Left lung (tissue), 10 donors: ENCODE results near the gene VDAC1. TPM values are rescaled to one million over a fixed set of nuclear protein-coding genes. Genes with fewer than 3 reads are reported as not detected.

Experiments used
- ATAC-seq: fragments of 200-7000 bp; cut with Tn5 transposase; one replicate; pipeline ENCODE4 v1.9.1; 2020; ENCODE audit warnings: moderate library complexity
- DNase-seq, 4 donors: peaks; one replicate each; pipeline ENCODE4 v3.0.0-alpha.2; 2013 to 2020
- H3K27ac ChIP-seq, 2 donors: fragments of 200-600 bp; sonication (generic) in 1 of 2; one replicate each; pipeline versions ENCODE4 v1.5.0 to v1.8.0; 2020 to 2021
- H3K27me3 ChIP-seq, 2 donors: fragments of 200-600 bp; sonication (generic) in 1 of 2; one replicate each; pipeline versions ENCODE4 v1.5.0 to v1.8.0; 2020 to 2021
- H3K36me3 ChIP-seq, 2 donors: fragments of 200-600 bp; sonication (generic) in 1 of 2; one replicate each; pipeline versions ENCODE4 v1.5.0 to v1.8.0; 2020 to 2021
- H3K4me1 ChIP-seq, 2 donors: fragments of 200-600 bp; one replicate each; pipeline ENCODE4 v1.8.0; 2021
- H3K4me3 ChIP-seq, 2 donors: fragments of 200-600 bp; sonication (generic) in 1 of 2; one replicate each; pipeline versions ENCODE4 v1.5.0 to v1.8.0; 2020 to 2021; ENCODE audit warnings: mild to moderate bottlenecking in 1 of 2
- H3K9me3 ChIP-seq, 2 donors: fragments of 200-600 bp; sonication (generic) in 1 of 2; one replicate each; pipeline versions ENCODE4 v1.5.0 to v1.8.0; 2020 to 2021
- CTCF ChIP-seq, 2 donors: fragments of 200-600 bp; sonication (generic) in 1 of 2; IDR thresholded peaks; one replicate each; pipeline versions ENCODE4 v1.5.0 to v1.8.0; 2021; ENCODE audit warnings: antibody characterized with exemption in 2 of 2
- intact Hi-C, 2 donors: fragments of 100-400 bp; cut with DNase I; formaldehyde crosslinking; loops; one replicate each; pipeline versions ENCODE4 v1.11.2 to v1.14.2; 2022
- polyA plus RNA-seq, 6 donors: library from polyadenylated mRNA; unstranded; fragments of 120-200 nt; gene quantifications; one replicate each; pipeline ENCODE4 v1.2.1, GENCODE V29; 2013; ENCODE audit not compliant: insufficient read length in 6 of 6
- total RNA-seq, 2 donors: library from RNA; stranded (reverse); fragmentation: NEBNext Ultra II Directional; extraction: Animal tissue kit (Norgen Biotek cat#: 25700); gene quantifications; one replicate each; pipeline ENCODE4 v1.2.1, GENCODE V29; 2021
- donor health status: DM: no; HTN: yes; CAD: no.
- donor health status: DM: no; HTN: no; CAD: no.

VDAC1 gene
- total and polyA plus RNA-seq, 8 donors = 118 to 186 (median 133) TPM

- DNase-seq = no peak
- TF ChIP-seq CTCF (IDR thresholded peaks at IDR 0.05) = no peak
- peak; percentile 40 for ATAC-seq
- Histone ChIP-seq H3K4me3 (no peak overlapping the region), H3K36me3 (no peaks in the 10 kb centered on the region), H3K27me3 (peaks cover 0 to 7% of the 10 kb centered on the region in 2 donors), H3K9me3 (no peaks in the 10 kb centered on the region), H3K4me1 (no peaks in the 10 kb centered on the region), H3K27ac (no peak overlapping the region)
- intact Hi-C loops = no loop called here
Measured at GRCh38 chr5:134029156-134029555, 24.4 kb upstream of the VDAC1 start.

- H3K9me3 ChIP-seq = no peaks in the 10 kb centered on the region
- H3K27ac ChIP-seq = no peak overlapping the region
- no peaks in the 10 kb centered on the region for H3K36me3 ChIP-seq
- no peak overlapping the region for H3K4me3 ChIP-seq
- TF ChIP-seq CTCF (IDR thresholded peaks at IDR 0.05) = no peak
- intact Hi-C loops = no loop called here
- peaks cover 0 to 7% of the 10 kb centered on the region in 2 donors for H3K27me3 ChIP-seq
- H3K4me1 ChIP-seq = no peaks in the 10 kb centered on the region
- ATAC-seq (no peak), DNase-seq (no peak)
Measured at GRCh38 chr5:134028496-134028895, 23.7 kb upstream of the VDAC1 start.

GRCh38 chr5:134027288-134027615 is 22.5 kb upstream of the VDAC1 start:
- H3K9me3 ChIP-seq = no peaks in the 10 kb centered on the region
- intact Hi-C loops = no loop called here
- no peak overlapping the region for H3K4me3 ChIP-seq
- no peaks in the 10 kb centered on the region for H3K4me1 ChIP-seq
- H3K36me3 ChIP-seq = no peaks in the 10 kb centered on the region
- DNase-seq = no peak
- H3K27me3 ChIP-seq = peaks cover 0 to 7% of the 10 kb centered on the region in 2 donors
- ATAC-seq = no peak
- no peak for TF ChIP-seq CTCF (IDR thresholded peaks at IDR 0.05)
- H3K27ac ChIP-seq = no peak overlapping the region

GRCh38 chr5:134026521-134027287 is 21.9 kb upstream of the VDAC1 start:
- no peak overlapping the region for H3K4me3 ChIP-seq
- no peaks in the 10 kb centered on the region for H3K4me1 ChIP-seq
- H3K9me3 ChIP-seq = no peaks in the 10 kb centered on the region
- no peak overlapping the region for H3K27ac ChIP-seq
- TF ChIP-seq CTCF (IDR thresholded peaks at IDR 0.05) = peak; percentile 11 to 23
- ATAC-seq = peak; percentile 77
- intact Hi-C loops = no loop called here
- H3K27me3 ChIP-seq = peaks cover 0 to 7% of the 10 kb centered on the region in 2 donors
- H3K36me3 ChIP-seq = no peaks in the 10 kb centered on the region
- DNase-seq = peak in 1 of 4 donors; percentile 59

GRCh38 chr5:134025786-134026185 is 21.0 kb upstream of the VDAC1 start:
- no peaks in the 10 kb centered on the region for H3K36me3 ChIP-seq
- no peak overlapping the region for H3K4me3 ChIP-seq
- no peaks in the 10 kb centered on the region for H3K4me1 ChIP-seq
- H3K27ac ChIP-seq = no peak overlapping the region
- no peak for TF ChIP-seq CTCF (IDR thresholded peaks at IDR 0.05)
- H3K9me3 ChIP-seq = no peaks in the 10 kb centered on the region
- ATAC-seq (no peak), DNase-seq (no peak)
- peaks cover 0 to 7% of the 10 kb centered on the region in 2 donors for H3K27me3 ChIP-seq
- intact Hi-C loops = no loop called here
